ENCODE measurements around the gene JOSD1. TPM values are rescaled to one million over a fixed set of nuclear protein-coding genes. Genes with fewer than 3 reads are reported as not detected.

The JOSD1 gene
- total RNA-seq, 3 donors from 2014 or later, result 60.5 to 80.8 (median 61.3) TPM

DNA sequence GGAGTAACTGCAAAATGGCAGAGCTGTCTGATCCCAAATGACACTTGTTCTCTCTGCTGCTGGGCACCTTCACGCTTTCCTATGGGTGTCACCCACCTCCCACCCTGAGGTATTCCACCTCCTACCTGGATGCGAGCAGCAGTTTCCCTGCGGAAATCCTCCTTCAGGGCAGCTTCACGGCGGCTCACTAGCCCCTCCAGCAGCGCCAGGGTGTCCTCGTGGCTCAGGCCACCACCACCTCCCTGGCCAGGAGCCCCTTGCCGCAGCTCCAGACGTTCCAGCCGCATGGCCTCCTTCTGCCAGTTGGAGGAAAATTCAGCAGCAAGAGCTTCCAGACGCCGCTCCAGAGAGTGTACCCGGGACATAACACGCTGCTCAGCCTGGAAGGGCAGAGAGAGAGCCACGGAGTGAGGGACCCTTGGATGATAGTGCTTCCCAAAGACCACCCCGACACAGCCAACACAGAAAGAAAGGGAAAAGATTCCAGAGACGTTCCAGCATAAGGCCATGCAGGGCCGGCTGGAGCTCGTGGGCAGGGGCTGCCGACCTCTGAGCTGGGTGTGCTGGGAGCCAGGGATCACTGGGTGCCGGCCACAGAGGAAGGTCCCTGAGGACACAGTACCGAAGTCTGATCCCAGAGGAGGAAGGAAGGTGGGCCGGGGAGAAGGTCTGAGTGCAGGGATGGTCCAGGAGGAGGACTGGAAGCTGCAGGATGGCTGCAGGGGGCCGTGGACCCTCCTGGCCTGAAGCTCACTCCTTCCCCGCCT lies 41.6 kb upstream of the JOSD1 start:
- no peaks in the 10 kb centered on the region for H3K27me3 ChIP-seq
- intact Hi-C loops (cut with DNase I; ENCODE audit: low total_unique reads), result loop anchor here (5.0 kb wide), 1 partner anchor 900 kb away; no protein-coding TSS in a partner anchor
- H3K4me1 ChIP-seq, result no peaks in the 10 kb centered on the region
- no peak overlapping the region for H3K27ac ChIP-seq
- no peak overlapping the region for H3K4me3 ChIP-seq
- no peaks in the 10 kb centered on the region for H3K9me3 ChIP-seq
- no peak for DNase-seq (ENCODE audit: low spot score in 2 of 2)
- peaks cover 55% of the 10 kb centered on the region for H3K36me3 ChIP-seq
- TF ChIP-seq, protein P1, sequence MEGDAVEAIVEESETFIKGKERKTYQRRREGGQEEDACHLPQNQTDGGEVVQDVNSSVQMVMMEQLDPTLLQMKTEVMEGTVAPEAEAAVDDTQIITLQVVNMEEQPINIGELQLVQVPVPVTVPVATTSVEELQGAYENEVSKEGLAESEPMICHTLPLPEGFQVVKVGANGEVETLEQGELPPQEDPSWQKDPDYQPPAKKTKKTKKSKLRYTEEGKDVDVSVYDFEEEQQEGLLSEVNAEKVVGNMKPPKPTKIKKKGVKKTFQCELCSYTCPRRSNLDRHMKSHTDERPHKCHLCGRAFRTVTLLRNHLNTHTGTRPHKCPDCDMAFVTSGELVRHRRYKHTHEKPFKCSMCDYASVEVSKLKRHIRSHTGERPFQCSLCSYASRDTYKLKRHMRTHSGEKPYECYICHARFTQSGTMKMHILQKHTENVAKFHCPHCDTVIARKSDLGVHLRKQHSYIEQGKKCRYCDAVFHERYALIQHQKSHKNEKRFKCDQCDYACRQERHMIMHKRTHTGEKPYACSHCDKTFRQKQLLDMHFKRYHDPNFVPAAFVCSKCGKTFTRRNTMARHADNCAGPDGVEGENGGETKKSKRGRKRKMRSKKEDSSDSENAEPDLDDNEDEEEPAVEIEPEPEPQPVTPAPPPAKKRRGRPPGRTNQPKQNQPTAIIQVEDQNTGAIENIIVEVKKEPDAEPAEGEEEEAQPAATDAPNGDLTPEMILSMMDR (IDR thresholded peaks at IDR 0.05), result no peak
- TF ChIP-seq POLR2AphosphoS5 (IDR thresholded peaks at IDR 0.05) (no peak), POLR2A (IDR thresholded peaks at IDR 0.05) (no peak)

DNA sequence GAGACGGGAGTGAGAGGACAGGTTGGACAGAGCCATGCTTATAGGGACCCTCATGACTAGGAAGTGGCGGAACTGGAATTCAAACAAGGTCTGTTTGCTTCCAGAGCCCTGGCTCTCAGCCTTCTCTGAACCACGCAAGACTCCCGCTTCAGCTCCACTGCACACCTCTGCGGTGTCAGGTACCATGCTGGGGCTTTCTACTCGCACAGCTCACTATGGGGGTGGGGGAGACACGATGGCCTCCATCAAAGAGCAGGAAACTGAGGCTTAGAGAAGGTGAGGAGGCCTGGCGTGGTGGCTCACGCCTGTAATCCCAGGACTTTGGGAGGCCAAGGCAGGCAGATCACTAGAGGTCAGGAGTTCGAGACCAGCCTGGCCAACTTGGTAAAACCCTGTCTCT lies 40.8 kb upstream of the JOSD1 start:
- Histone ChIP-seq H3K9me3 (no peaks in the 10 kb centered on the region), H3K4me1 (no peaks in the 10 kb centered on the region), H3K4me3 (no peak overlapping the region), H3K36me3 (peaks cover 57% of the 10 kb centered on the region), H3K27me3 (no peaks in the 10 kb centered on the region), H3K27ac (no peak overlapping the region)
- intact Hi-C loops (cut with DNase I; ENCODE audit: low total_unique reads), result loop anchor here (5.0 kb wide), 1 partner anchor 901 kb away; no protein-coding TSS in a partner anchor
- TF ChIP-seq POLR2A (IDR thresholded peaks at IDR 0.05), result no peak
- TF ChIP-seq, protein P1 (IDR thresholded peaks at IDR 0.05), result no peak
- no peak for TF ChIP-seq POLR2AphosphoS5 (IDR thresholded peaks at IDR 0.05)
- no peak for DNase-seq (ENCODE audit: low spot score in 2 of 2)

DNA sequence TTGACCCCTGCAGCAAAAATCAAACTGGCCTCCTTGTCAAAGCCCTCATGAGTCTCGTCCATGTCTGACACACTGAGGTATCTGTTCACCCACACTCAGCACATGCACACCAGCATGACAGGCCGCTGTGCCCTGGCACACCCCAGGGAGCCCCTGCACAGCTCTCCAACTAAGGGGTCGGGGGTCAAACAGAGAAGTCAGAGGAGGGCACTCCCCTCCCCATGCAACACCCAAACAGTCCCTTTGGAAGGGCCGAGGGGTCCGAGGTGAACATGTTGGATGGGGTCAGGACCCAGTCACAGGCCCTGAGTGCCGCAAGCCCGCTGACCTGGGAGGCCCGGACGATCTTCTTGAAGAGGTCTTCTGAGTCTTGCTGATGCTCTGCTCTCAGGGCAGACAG lies 40.4 kb upstream of the JOSD1 start:
- no peak for TF ChIP-seq POLR2A (IDR thresholded peaks at IDR 0.05)
- TF ChIP-seq, protein P1 (IDR thresholded peaks at IDR 0.05), result no peak
- TF ChIP-seq POLR2AphosphoS5 (IDR thresholded peaks at IDR 0.05), result no peak
- no peaks in the 10 kb centered on the region for H3K27me3 ChIP-seq
- DNase-seq (ENCODE audit: low spot score in 2 of 2), result no peak

DNA sequence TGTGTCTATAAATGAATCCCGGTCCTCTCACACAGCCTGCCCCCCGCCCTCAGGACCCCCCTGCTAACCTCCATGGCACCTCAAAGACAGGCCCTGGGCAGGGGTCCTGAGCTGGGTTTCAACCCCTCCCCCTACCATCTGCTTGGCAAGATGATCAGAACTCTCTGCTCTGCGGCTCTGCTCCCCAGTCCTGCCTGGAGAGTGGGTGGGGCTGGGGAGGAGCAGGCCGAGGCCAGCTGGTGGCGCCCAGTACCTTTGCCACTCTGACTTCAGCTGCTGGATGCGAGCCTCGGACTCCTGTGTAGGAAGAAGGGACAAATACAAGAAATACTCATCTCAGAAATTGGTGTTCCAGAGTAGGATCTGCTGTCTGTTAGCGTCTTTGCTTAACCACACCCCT lies 40.0 kb upstream of the JOSD1 start:
- no peak overlapping the region for H3K27ac ChIP-seq
- intact Hi-C loops (cut with DNase I; ENCODE audit: low total_unique reads), result loop anchor here (5.0 kb wide), 1 partner anchor 902 kb away; no protein-coding TSS in a partner anchor
- H3K9me3 ChIP-seq, result no peaks in the 10 kb centered on the region
- H3K4me3 ChIP-seq, result no peak overlapping the region
- DNase-seq (ENCODE audit: low spot score in 2 of 2), result no peak
- H3K36me3 ChIP-seq, result peaks cover 53% of the 10 kb centered on the region
- H3K27me3 ChIP-seq, result no peaks in the 10 kb centered on the region
- H3K4me1 ChIP-seq, result no peaks in the 10 kb centered on the region
- TF ChIP-seq POLR2A (IDR thresholded peaks at IDR 0.05), result no peak
- TF ChIP-seq, protein P1 (IDR thresholded peaks at IDR 0.05), result no peak
- TF ChIP-seq POLR2AphosphoS5 (IDR thresholded peaks at IDR 0.05), result no peak

More for the DNA sequence above, 40.4 kb upstream of the JOSD1 start:
- Histone ChIP-seq H3K4me1 (no peaks in the 10 kb centered on the region), H3K36me3 (peaks cover 57% of the 10 kb centered on the region), H3K27ac (no peak overlapping the region), H3K9me3 (no peaks in the 10 kb centered on the region), H3K4me3 (no peak overlapping the region)
- intact Hi-C loops (cut with DNase I; ENCODE audit: low total_unique reads), result loop anchor here (5.0 kb wide), 1 partner anchor 901 kb away; no protein-coding TSS in a partner anchor

DNA sequence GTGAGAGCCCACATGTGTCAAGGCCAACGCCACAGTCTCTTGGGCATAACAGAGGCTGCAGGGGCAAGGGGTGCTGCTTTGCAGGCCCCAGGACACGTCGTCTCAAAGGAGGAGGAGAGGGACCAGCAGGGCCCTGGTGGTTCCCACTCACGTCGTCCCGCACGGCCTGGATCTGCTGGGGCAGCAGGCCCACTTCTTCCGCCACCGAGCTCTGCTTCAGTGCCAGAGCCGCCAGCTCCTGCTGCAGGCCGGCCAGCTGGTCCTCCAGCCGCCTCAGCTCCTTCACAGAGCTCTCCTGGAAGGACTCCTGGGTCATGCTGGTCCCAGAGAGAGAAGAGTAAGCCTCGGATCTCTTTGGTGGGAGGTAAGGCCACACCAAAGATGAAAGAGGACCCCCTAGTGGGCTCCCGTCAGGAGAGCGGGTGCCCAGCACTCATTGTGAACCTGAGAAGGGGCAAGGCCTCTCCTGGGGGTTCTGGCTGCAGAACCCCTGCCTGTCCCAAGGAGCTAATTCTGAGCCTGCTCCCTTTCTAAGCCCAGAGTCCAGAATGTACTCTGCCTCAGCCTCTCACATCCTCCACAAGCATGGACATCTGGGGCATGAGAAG lies 39.5 kb upstream of the JOSD1 start:
- Histone ChIP-seq H3K27ac (no peak overlapping the region), H3K4me3 (no peak overlapping the region), H3K9me3 (no peaks in the 10 kb centered on the region), H3K27me3 (no peaks in the 10 kb centered on the region), H3K36me3 (peaks cover 48% of the 10 kb centered on the region), H3K4me1 (no peaks in the 10 kb centered on the region)
- intact Hi-C loops (cut with DNase I; ENCODE audit: low total_unique reads), result loop anchor here (5.0 kb wide), 1 partner anchor 902 kb away; no protein-coding TSS in a partner anchor
- TF ChIP-seq POLR2AphosphoS5 (IDR thresholded peaks at IDR 0.05), result no peak
- TF ChIP-seq, protein P1 (IDR thresholded peaks at IDR 0.05), result no peak
- no peak for TF ChIP-seq POLR2A (IDR thresholded peaks at IDR 0.05)
- no peak for DNase-seq (ENCODE audit: low spot score in 2 of 2)

Data from breast epithelium (tissue), 4 donors.